Measurements from ENCODE around the gene ELMOD3. TPM values are rescaled to one million over a fixed set of nuclear protein-coding genes. Genes with fewer than 3 reads are reported as not detected.
A peak's percentile ranks its signal among the peaks of the same experiment; 100 is the strongest.

The ELMOD3 gene
- total and polyA plus RNA-seq, 2 of the 8 experiments (the other 6 are each of a cell fraction or from before 2014, with no cell fraction given), result 8.5 to 10.2 TPM

GRCh38 chr2:85435981-85436835 lies 81.6 kb downstream of the ELMOD3 start (continued):
- no peak for TF ChIP-seq EZH2 (IDR thresholded peaks at IDR 0.05; ENCODE audit: low read depth, low read length, severe bottlenecking)
- no peak for TF ChIP-seq CEBPB (IDR thresholded peaks at IDR 0.05; ENCODE audit: low read depth, low read length)
- TF ChIP-seq YY1 (IDR thresholded peaks at IDR 0.05; ENCODE audit: low read depth, low read length), result peak; percentile 83
- TF ChIP-seq, protein P1, sequence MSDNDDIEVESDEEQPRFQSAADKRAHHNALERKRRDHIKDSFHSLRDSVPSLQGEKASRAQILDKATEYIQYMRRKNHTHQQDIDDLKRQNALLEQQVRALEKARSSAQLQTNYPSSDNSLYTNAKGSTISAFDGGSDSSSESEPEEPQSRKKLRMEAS (IDR thresholded peaks at IDR 0.05), result peak; percentile 74
- TF ChIP-seq EP300 (IDR thresholded peaks at IDR 0.05; ENCODE audit: borderline replicate concordance in 1 of 2, low read depth in 2 of 2, low read length in 2 of 2), result no peak
- TF ChIP-seq HDAC2 (IDR thresholded peaks at IDR 0.05; ENCODE audit: borderline replicate concordance in 1 of 2, low read depth in 2 of 2, low read length in 2 of 2), result no peak
- no peak for TF ChIP-seq CREB1 (IDR thresholded peaks at IDR 0.05)
- no peak for TF ChIP-seq SUZ12 (IDR thresholded peaks at IDR 0.05; ENCODE audit: low read length)
- TF ChIP-seq CHD2 (IDR thresholded peaks at IDR 0.05; ENCODE audit: low read length), result no peak
- no peak for TF ChIP-seq SAP30 (IDR thresholded peaks at IDR 0.05; ENCODE audit: insufficient read depth, insufficient replicate concordance, low read length)
- TF ChIP-seq BCL11A (IDR thresholded peaks at IDR 0.05; ENCODE audit: low read depth in 2 of 2, low read length in 2 of 2), result no peak
- TF ChIP-seq KDM4A (IDR thresholded peaks at IDR 0.05; ENCODE audit: low read depth, low read length, severe bottlenecking), result no peak
- TF ChIP-seq SP2 (IDR thresholded peaks at IDR 0.05; ENCODE audit: low read length), result no peak
- TF ChIP-seq, protein P2, sequence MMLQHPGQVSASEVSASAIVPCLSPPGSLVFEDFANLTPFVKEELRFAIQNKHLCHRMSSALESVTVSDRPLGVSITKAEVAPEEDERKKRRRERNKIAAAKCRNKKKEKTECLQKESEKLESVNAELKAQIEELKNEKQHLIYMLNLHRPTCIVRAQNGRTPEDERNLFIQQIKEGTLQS (IDR thresholded peaks at IDR 0.05; ENCODE audit: insufficient read depth, low read depth, low read length), result no peak
- peak in 2 of 3 experiments; percentile 33 to 58; a peak in 3 of 4 replicates for TF ChIP-seq CTCF (IDR thresholded peaks at IDR 0.05; ENCODE audit: control extremely low read depth in 1 of 3, insufficient read depth in 1 of 3, low read depth in 1 of 3, low read length in 3 of 3)
- no peak for TF ChIP-seq POLR2AphosphoS5 (IDR thresholded peaks at IDR 0.05; ENCODE audit: low read depth, low read length)
- no peak for TF ChIP-seq ASH2L (IDR thresholded peaks at IDR 0.05; ENCODE audit: low read length)
- TF ChIP-seq ZNF274 (IDR thresholded peaks at IDR 0.05; ENCODE audit: borderline replicate concordance, extremely low read depth, low read length), result no peak
- no peak for TF ChIP-seq JUN (IDR thresholded peaks at IDR 0.05; ENCODE audit: low read depth, low read length)
- TF ChIP-seq JUND (IDR thresholded peaks at IDR 0.05; ENCODE audit: low read length), result no peak

Data from H1 (cell line).